Measurements from ENCODE around the gene DACT1. TPM values are rescaled to one million over a fixed set of nuclear protein-coding genes. Genes with fewer than 3 reads are reported as not detected.

DACT1 gene
- total RNA-seq, 1 experiment from 2014 or later: not detected

GRCh38 chr14:58697266-58697929 is 59.6 kb downstream of the DACT1 start:
- BruUV-seq (replicated peaks): no TSS peak
- intact Hi-C loops (cut with micrococcal nuclease; ENCODE audit: unreplicated experiment): no loop called here
- DNase-seq: no peak
- no peaks in the 10 kb centered on the region for H3K4me1 ChIP-seq (replicated peaks; ENCODE audit: insufficient read depth)
- no peaks in the 10 kb centered on the region for H4K20me1 ChIP-seq (ENCODE audit: insufficient read depth)
- ChIA-PET POLR2A (ENCODE audit: unreplicated experiment) (no interaction called here), CTCF (no interaction called here)
- no peak overlapping the region for H2AFZ ChIP-seq
- H3K27ac ChIP-seq: no peak overlapping the region
- no peak overlapping the region for H3K4me3 ChIP-seq
- peaks cover 19% of the 10 kb centered on the region; the same call in 1 of the 2 replicates for H3K27me3 ChIP-seq (ENCODE audit: insufficient read depth, low read depth)
- TF ChIP-seq CTCF (conservative IDR thresholded peaks at IDR 0.05): no peak
- TF ChIP-seq EZH2 (IDR thresholded peaks at IDR 0.05; ENCODE audit: low read depth): no peak
- no peaks in the 10 kb centered on the region for H3F3A ChIP-seq (ENCODE audit: insufficient read depth, low read depth)
- H3K36me3 ChIP-seq (ENCODE audit: low read depth): no peaks in the 10 kb centered on the region
- H3K4me2 ChIP-seq: no peak overlapping the region
- H3K79me2 ChIP-seq (ENCODE audit: low read depth): no peaks in the 10 kb centered on the region
- no peaks in the 10 kb centered on the region for H3K9me3 ChIP-seq (ENCODE audit: insufficient read depth, low read depth)
- no peaks in the 10 kb centered on the region for H3K9me2 ChIP-seq (ENCODE audit: insufficient read depth)

Other genes with a start within 250 kb of the DACT1 start
- not detected in 2 replicates for gene TOMM20L, start 242.0 kb upstream of the DACT1 start, total RNA-seq (2021)
- 37.0 and 42.7 TPM in 2 replicates for gene TIMM9, start 210.4 kb upstream of the DACT1 start, total RNA-seq (2021)
- 13.2 and 20.4 TPM in 2 replicates for gene KIAA0586, start 210.2 kb upstream of the DACT1 start, total RNA-seq (2021)

Data from PC-9 (cell line).